ENCODE results near the gene TRPM5.

DNA sequence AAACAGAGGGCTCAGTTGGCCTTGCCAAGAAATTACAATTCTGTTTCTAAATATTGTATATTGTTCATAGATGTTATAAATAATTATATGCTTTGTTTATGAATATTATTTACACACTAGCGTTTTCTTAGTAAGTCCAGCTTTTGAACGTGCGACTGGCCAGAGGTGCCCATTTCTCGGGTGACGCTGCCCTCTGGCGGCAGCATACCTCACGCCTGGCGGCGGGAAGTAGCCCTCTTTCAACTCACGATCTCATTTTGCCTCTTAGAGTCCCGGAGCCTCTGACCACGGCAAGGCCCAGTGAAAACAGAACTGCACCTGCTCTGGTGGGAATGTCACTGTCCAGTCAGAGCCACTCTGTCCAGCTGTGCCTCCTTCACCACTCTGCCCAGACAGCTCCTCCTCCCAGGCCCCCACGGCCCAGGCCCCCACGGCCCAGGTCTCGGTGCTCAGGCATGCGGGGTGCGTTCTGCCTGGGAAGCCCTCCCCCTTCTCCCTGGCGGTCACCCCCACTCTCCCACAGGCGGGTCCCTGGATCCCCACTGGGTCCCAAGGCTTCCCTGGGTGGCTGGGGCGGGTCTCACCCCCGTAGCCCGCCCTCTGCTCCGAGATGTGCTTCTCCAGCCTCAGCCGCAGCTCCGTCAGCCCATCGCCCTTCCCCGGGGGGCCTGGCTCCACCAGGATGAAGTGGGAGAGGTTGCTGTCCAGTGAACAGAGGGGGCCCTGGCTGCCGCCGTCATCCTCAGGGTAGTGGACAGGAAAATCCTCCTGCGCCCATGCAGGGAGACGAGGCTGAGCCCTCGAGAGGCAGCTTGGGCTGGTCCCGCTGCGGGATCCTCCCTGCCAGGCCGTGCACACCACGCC is 24.4 kb downstream of the TRPM5 start:
- TF ChIP-seq EZH2 (IDR thresholded peaks at IDR 0.05; ENCODE audit: borderline replicate concordance, low read depth, low read length, poor library complexity, severe bottlenecking) (no peak), CTCF (conservative IDR thresholded peaks at IDR 0.05; ENCODE audit: low read depth, low read length) (peak; percentile 77)
